ENCODE measurements around the gene PP2D1. TPM values are rescaled to one million over a fixed set of nuclear protein-coding genes. Genes with fewer than 3 reads are reported as not detected.
"Not testable (repeated sequence)": the region's sequence is repeated elsewhere in the genome, so short reads cannot be mapped to it uniquely, and the experiment has no call there.

PP2D1 gene
- total and polyA plus RNA-seq, 8 donors = 0.83 to 1.2 (median 1.1) TPM; not detected in 2

- intact Hi-C loops (cut with DNase I) = no loop called here
- Histone ChIP-seq H3K36me3 (peaks cover 0 to 24% of the 10 kb centered on the region in 2 donors), H3K9me3 (no peaks in the 10 kb centered on the region), H3K27ac (no peak overlapping the region), H3K4me1 (peaks cover 6 to 15% of the 10 kb centered on the region in 2 donors), H3K4me3 (no peak overlapping the region), H3K27me3 (no peaks in the 10 kb centered on the region)
- DNase-seq (no peak), ATAC-seq (no peak)
- TF ChIP-seq CTCF (IDR thresholded peaks at IDR 0.05) = no peak
These were observed 44.3 kb downstream of the PP2D1 start for GRCh38 chr3:19967812-19968211.

GRCh38 chr3:19967208-19967607 lies 44.9 kb downstream of the PP2D1 start:
- H3K4me3 ChIP-seq = no peak overlapping the region
- TF ChIP-seq CTCF (IDR thresholded peaks at IDR 0.05) = no peak
- DNase-seq (no peak), ATAC-seq (no peak)
- no peaks in the 10 kb centered on the region for H3K27me3 ChIP-seq
- intact Hi-C loops (cut with DNase I) = no loop called here
- H3K27ac ChIP-seq = no peak overlapping the region
- H3K9me3 ChIP-seq = no peaks in the 10 kb centered on the region
- H3K4me1 ChIP-seq = peaks cover 2 to 14% of the 10 kb centered on the region in 2 donors
- H3K36me3 ChIP-seq = peaks cover 0 to 25% of the 10 kb centered on the region in 2 donors

GRCh38 chr3:19961960-19962359 lies 50.1 kb downstream of the PP2D1 start:
- no peak for TF ChIP-seq CTCF (IDR thresholded peaks at IDR 0.05)
- Histone ChIP-seq H3K27ac (no peak overlapping the region), H3K27me3 (no peaks in the 10 kb centered on the region), H3K4me3 (no peak overlapping the region), H3K36me3 (peaks cover 0 to 16% of the 10 kb centered on the region in 2 donors), H3K9me3 (no peaks in the 10 kb centered on the region), H3K4me1 (peaks cover 0 to 28% of the 10 kb centered on the region in 2 donors)
- DNase-seq (no peak), ATAC-seq (no peak)
- intact Hi-C loops (cut with DNase I) = no loop called here

GRCh38 chr3:19960696-19961095 lies 51.4 kb downstream of the PP2D1 start:
- H3K4me1 ChIP-seq = peaks cover 0 to 19% of the 10 kb centered on the region in 2 donors
- intact Hi-C loops (cut with DNase I) = no loop called here
- no peak for TF ChIP-seq CTCF (IDR thresholded peaks at IDR 0.05)
- no peak overlapping the region for H3K27ac ChIP-seq
- H3K9me3 ChIP-seq = no peaks in the 10 kb centered on the region
- peaks cover 0 to 17% of the 10 kb centered on the region in 2 donors for H3K36me3 ChIP-seq
- DNase-seq (no peak), ATAC-seq (no peak)
- H3K4me3 ChIP-seq = no peak overlapping the region
- no peaks in the 10 kb centered on the region for H3K27me3 ChIP-seq

- ATAC-seq (no peak), DNase-seq (no peak)
- TF ChIP-seq CTCF (IDR thresholded peaks at IDR 0.05) = no peak
- H3K27ac ChIP-seq = no peak overlapping the region
- peaks cover 0 to 26% of the 10 kb centered on the region in 2 donors for H3K36me3 ChIP-seq
- H3K4me3 ChIP-seq = no peak overlapping the region
- intact Hi-C loops (cut with DNase I) = no loop called here
- peaks cover 0 to 26% of the 10 kb centered on the region in 2 donors for H3K4me1 ChIP-seq
- no peaks in the 10 kb centered on the region for H3K27me3 ChIP-seq
- H3K9me3 ChIP-seq = no peaks in the 10 kb centered on the region
These were observed 52.6 kb downstream of the PP2D1 start for GRCh38 chr3:19959505-19959904.

GRCh38 chr3:19957354-19957753 lies 54.7 kb downstream of the PP2D1 start:
- H3K4me3 ChIP-seq; H3K9me3 ChIP-seq; H3K27ac ChIP-seq; intact Hi-C loops (cut with DNase I); ATAC-seq; DNase-seq; H3K27me3 ChIP-seq: not testable (repeated sequence)
- H3K36me3 ChIP-seq = peaks cover 0 to 45% of the 10 kb centered on the region in 2 donors
- peaks cover 0 to 27% of the 10 kb centered on the region in 2 donors for H3K4me1 ChIP-seq
